HG03442 (cell line): ENCODE data around the gene PTPN20.
"Not testable (repeated sequence)": the region's sequence is repeated elsewhere in the genome, so short reads cannot be mapped to it uniquely, and the experiment has no call there.

Experiments used
- ATAC-seq: cut with Tn5 transposase; IDR thresholded peaks from one replicate; pipeline ENCODE4 v1.9.1; 2021; ENCODE audit warnings: mild to moderate bottlenecking, moderate library complexity; ENCODE audit not compliant: unreplicated experiment

The PTPN20 gene, protein sequence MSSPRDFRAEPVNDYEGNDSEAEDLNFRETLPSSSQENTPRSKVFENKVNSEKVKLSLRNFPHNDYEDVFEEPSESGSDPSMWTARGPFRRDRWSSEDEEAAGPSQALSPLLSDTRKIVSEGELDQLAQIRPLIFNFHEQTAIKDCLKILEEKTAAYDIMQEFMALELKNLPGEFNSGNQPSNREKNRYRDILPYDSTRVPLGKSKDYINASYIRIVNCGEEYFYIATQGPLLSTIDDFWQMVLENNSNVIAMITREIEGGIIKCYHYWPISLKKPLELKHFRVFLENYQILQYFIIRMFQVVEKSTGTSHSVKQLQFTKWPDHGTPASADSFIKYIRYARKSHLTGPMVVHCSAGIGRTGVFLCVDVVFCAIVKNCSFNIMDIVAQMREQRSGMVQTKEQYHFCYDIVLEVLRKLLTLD

DNA sequence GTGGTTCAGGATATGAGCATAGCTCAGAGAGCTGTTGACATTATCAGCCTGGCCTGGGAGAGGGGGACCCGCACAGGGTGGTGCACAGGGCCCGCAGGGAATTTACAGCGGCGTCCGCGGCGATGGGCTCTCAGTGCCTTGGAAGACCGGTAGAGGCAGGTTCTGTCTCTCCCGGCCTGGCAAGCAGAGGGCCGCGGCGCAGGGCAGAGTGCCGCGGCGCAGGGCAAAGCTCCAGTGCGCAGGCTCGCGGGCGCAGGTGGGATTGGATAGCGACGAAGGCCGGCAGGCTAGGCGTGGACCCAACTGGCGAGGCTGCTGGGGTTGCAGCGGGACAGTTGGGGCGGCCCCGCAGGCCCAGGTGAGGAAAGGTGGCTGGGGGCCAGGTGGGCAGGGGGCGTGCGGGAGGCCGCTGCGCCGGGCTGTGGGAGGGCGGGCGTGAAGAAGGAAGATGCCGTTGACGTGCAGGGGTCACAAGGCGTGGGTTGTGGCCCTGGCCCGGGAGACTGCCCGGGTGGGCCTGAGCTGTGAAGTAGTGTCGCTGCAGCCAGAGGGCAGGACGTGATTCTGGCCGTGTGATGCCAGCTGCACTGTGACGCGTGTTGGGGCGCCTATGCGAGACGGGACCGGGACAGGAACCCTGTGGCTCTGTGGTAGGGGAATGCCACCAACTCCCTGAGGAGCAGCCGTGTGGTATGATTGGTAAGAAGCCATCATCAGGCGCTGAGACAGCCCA is at the start of gene PTPN20:
PTPN20 (plus strand) TSS at position 285 of the 733 bp plus-strand sequence. CDS start 21,072 bp downstream, outside the sequence.
- ATAC-seq = not testable (repeated sequence)

DNA sequence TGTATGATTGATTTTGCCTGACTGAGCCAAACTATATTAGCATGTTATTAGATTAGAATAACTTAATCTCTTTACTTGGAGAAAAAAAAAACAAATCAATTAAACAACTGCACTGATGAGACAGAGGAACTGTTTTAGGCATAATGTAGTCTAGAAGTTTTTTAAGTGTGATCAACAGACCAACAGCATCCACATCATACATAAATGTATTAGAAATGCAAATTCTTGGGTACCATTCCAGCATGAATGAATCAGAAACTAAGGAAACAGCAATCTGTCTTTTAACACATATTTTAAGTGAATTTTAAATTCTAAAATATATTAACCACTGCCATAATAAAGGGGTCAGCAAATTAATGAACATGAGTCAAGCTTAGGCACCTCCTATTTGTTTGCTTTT is 41.5 kb upstream of the PTPN20 start:
- ATAC-seq = not testable (repeated sequence)

DNA sequence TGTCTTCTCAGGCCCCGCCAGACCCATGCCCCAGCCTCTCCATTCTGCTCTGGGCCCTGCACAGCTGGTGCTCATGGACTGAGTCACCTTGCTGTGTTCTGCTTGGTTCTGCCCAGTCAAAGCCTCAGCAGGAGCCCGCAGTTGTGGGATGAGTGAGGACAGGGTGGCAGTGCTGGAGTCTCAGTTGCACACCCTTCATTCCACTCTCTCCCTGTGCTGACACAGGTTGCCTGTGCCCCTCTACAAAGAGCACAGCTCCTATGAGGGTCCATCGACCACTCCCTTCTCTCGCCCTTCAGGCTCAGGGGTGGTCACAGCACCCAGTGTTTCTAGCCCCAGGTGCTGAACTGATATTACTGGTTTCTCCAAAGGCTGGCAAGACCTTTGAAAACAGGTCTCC is 39.6 kb upstream of the PTPN20 start:
- not testable (repeated sequence) for ATAC-seq

DNA sequence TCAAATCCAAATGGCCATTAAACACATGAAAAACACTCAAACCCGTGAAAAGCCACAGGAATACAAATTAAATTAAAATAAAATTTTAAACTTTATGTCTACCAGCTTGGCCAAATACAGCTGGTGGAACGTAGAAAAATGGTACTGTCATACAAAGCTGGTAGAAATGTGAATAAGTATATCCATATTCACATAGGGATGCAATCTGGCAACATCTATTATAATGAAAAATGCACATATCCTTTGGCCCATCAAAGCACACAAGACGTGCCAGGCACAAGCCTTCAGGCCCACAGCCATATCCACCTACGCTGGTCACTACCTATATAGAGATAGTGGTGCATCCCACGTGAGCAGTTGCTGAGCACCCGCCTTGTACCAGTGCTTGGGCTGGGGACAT is 35.9 kb upstream of the PTPN20 start:
- ATAC-seq = not testable (repeated sequence)

DNA sequence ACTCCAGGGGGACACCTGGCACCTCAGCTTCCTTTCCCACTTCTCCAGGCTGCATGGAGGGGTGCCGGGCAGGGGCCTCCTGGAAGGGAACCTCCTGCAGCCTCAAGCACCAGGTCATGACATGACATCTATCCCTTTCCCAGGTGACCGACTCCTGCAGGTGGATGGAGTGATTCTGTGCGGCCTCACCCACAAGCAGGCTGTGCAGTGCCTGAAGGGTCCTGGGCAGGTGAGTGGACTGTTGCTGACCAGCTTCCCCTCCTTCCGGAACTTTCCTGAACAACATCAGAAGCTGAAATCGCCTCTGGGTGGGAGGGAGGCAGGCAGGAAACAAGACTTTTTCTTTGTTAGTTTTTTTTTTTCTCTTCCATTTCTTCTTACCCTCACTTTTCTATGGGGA is 34.5 kb upstream of the PTPN20 start:
- not testable (repeated sequence) for ATAC-seq

DNA sequence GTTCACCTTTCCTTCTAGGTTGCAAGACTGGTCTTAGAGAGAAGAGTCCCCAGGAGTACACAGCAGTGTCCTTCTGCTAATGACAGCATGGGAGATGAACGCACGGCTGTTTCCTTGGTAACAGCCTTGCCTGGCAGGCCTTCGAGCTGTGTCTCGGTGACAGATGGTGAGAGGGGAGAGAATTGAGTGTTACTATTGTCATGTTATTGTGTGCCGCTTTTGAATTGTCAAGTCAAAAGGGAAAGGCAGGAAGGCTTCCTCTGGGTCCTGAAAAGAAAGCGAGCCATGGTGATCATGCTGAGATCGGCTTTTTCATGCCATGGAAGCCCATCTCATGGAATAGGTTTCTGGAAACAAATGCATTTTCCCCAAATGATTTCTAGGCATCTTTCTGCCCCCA is 32.5 kb upstream of the PTPN20 start:
- ATAC-seq = not testable (repeated sequence)

DNA sequence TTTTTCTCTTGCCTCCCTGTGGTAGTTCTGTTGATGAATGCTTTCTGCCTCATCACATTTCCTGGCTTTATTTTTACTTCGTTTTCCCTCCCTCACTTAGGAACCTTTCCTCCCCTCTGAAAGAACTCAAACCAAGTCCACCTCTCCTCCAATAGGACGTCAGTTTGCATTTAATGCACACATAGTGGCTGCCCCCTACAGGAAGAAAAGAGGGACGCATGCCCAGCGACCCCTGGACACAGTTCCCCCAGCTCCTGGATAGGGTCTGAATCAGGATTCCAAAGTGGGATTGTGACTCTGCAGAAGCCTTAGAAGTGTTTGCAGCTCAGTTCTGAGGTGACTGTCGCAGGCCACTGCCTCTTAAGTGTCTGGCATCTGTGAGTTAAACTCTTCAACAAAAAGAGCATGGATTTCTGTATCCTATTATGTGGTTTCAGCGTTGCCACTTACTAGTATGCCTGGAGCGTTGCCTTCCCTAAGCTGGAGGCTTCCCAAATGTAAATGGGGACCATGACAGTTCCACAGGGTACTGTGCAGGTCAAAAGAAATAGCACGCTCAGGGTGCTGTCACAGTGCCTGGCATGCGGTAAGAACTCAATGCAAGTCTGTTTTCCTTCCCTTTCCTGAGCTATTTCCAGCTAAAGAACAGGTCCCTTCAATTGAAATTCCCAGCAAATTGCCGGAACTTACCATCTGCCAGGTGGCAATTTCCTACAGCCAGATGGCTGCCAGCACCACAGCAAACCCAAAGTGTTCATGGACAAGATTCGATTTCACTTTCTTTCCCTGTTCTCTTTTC is 20.2 kb upstream of the PTPN20 start:
- ATAC-seq = not testable (repeated sequence)

DNA sequence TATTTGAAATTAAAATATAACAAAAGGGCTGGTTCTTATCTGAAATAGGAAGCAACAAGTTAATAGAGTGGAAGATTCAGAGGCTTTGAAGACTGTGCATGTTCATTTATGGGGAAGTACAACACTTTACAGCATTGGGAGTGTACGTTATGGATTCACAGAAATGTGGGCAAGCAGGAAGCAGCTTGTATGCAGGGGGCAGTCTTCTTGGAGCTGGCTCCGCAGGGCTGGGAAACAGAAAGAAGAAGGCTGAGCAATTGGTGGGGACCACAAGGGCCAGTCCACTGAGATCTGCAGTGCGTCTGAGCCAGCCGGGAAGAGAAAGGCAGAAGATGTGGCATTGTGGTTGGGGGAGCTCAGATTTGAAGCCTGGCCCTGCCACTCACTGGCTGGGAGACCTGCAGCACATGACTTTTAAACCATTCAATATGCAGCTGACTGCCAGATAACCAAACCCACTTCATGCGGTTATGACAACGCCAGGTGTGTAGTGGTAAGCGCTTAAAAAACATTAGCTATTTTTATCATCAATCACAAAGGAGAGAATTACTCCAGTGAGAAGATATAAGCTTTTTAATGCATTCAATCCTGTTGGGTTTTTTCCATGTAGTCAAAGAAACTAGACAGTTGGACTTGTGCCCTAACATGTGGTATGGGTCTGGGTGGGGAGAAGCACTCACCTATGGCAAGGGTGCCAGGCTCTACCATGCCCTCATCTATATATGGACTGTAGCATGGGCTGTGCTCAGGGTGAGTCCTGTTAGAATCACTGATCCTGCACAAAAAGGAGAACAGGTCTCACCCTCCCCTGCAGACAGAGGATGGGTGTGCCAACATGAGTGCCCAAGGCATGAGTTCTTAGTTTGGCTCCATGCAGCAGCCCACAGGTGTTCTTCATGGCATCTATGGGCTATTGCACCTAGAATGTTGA is 14.2 kb upstream of the PTPN20 start:
- not testable (repeated sequence) for ATAC-seq

DNA sequence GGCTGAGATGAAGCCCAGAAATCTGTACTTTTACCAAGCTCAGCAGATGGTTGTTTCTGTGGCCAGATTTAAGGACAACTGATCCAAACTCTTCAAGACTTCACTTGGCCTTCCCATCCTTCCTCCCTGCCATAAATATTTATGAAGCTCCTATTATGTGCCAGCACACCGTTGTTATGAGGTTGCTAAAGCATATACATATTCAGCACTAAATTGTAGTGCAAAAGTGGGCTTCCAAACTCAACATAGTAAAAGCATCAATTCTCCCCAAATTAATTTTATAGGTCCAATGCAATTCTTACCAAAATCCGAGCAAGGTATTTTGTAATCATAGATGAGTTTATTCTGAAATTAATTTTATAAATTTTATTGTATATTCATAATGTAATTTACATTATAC is 10.0 kb upstream of the PTPN20 start:
- ATAC-seq = not testable (repeated sequence)

DNA sequence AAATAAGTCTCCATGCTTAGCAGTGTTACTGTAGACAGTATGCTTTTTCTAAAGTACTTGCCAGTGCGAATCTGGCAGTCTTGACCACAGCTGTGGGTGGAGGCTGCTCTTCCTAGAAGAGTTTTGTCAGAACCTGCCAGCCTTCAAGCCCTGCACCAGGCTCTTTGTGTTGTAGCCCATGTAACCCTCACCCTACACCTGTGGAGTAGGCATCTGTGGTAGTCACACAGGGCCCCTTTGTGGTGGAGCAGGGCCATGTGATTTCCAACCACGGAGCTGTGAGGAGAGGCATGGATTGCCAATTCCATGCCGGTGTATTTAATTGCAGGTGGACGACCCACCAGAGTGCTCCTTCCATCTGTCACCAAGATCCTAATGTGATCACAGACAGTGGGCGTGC is 7.4 kb upstream of the PTPN20 start:
- ATAC-seq = not testable (repeated sequence)

DNA sequence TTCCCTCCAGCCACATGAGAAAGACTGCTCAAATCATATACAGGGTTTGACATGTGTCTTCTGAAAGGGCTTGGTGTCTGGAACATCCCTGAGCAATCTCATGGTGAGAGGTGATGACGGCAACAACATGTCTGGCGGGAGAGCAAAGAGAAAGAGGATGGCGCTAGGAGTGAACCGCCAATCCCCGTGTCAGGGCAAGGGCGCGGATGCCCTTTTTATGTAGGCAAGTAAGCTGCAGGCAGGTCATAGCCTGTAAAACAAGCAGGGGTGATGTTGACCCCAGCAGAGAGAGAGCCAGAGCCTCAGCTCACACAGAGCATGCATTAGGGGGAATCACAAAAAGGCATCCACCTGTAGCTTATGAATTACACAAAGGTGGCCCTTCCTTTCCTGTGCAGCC is 4.9 kb upstream of the PTPN20 start:
- not testable (repeated sequence) for ATAC-seq

DNA sequence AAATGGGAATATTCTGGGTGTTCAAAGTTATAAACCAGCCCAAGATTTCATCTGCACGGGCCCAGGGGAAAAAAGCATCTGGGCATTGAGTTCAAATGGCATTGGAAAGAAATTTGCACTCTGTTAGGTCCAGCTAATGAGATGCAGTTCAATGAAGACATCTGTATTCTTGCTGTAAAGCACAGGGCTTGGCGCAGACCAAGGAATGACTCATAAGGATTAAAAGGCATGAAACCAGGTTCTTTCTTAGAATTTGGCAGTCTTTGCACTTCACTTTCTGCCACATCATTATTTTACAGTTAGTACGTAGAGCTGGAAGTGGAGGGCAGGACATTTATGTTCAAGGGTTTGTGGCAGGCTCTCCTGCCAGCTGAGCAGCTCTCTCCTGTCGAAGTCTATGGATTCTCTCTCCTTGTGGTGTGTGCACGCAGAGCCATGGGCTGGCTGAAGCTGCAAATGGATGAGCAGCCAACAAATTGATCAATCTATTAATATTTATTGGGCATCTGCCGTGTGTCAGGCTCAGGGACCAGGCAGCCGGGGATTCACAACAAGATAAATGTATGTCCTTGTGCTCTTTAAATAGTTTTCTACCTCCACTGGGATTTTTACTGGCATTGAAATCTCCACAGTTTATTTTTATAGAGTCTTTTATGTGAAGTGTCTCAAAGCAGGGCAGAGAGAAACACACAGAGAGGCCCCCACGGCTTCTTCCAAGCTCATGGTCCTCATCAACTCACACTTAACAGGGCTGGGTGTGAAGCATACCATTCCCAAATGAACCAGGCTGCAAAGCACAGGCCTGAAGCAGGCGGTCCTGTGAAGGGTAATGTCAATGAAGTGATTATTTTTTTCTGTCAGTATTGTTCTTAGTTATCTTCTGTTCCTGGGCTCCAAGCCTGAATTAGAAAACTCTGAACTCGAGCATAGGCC is 3.8 kb upstream of the PTPN20 start:
- not testable (repeated sequence) for ATAC-seq

DNA sequence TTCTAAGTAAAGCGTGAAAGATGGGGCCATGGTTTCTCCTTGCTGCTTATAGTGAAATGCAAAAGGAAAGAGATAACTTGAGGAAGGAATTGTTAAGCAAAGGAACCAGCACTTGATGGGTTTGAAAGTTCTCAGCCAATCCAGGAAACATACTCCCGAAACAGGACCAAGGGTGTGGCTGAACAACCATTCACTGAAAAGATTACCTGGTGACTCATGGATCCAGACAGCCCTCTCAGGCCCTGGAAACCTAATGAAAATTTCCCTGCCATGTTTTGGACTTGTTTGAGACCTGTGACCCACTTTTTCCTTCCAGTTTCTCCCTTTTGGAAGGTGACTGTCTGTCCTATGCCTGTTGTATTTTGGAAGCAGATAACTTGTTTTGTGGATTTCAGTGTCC is 11.3 kb downstream of the PTPN20 start:
- not testable (repeated sequence) for ATAC-seq

DNA sequence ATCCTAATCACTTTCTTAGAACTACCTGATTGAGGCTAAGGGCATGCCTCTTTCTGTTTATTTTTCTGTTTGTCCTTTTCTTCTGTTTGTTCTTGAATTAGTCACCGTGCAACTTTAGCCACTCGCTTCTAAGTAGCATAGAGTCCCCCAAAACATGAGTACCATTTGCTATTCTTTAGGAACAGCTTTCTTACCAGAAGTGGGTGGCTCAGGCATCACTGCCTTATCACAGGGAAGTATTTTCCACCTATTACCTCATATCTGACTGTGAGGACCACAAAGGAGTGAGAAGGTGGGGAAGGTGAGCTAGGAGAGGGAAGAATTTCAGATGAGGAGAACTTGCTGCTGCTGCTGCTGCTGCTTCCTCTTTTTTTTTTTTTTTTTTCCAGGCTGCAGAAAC is 13.9 kb downstream of the PTPN20 start:
- ATAC-seq = not testable (repeated sequence)

DNA sequence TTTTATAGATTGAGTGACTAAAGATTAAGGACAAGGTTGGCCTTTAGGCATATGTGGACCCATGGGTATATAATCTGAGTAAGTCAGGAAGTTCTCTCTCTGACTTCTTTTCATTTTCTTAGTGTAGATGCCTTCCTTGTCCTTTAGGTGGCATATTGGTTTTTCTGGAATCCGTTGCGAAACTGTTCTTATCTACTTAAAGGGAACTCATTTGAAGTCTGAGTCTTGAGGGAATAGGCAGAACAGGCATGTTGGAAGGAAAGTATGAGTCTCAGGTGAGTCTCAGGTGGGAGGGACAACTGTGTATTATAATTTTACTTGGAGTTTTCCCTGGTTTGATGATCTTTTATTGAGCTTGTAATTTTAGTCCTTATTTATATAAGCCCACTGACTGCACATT is 14.6 kb downstream of the PTPN20 start:
- ATAC-seq = not testable (repeated sequence)

DNA sequence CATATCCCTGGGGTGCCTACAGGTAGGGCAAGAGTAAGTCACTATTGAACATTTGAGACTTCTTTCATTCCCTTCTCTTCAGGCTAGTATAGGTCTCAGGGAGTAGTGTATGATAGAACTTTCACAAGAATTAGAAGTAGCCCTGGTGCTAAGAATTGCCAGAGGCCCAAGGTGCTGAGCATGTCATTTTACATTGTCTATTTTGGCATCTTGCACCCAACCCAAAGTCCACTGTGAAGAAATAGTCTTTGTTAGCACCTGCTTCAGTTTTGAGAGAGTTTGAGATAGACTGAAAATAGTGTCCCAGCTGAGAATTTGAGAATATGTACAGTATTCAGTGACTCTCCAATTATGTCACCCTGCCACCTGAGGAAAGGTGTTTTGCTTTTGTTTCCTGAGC is 17.6 kb downstream of the PTPN20 start:
- not testable (repeated sequence) for ATAC-seq

DNA sequence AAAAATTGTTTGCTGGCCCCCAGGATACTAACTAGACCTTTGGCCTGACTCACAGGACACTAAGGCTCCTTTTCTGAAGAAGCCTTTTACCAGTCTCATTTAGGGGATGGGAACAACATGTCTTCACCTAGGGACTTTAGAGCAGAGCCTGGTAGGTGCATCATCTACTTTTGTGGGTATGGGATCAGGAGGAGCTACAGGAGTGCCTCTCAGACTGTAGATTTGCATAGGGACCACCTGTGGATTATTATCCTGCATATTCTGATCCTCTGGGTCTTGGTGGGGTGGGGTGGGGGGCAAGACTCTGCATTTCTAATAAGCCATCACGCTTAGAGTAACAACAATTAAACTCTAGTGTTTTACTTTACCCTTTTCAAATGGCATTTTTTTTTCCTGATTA is 21.2 kb downstream of the PTPN20 start:
- not testable (repeated sequence) for ATAC-seq

DNA sequence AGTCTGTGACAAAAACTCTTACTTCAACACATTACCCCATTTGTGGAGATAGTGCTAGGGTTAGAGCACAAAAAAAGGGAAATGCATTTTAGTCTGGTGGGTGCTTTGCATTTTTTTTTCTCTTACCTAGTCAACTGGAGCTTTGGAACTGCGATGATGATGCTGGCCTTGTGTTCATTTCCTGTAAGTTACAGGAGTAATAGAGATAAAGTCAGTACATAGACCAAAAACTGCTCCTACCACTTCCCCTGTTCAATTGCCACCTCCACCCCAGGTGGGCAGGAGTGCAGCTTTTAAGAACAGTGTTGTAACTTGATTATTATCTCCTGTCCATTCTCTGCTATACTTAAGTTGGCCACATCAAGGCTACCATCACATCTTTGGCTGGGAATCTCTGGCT is 29.9 kb downstream of the PTPN20 start:
- ATAC-seq = not testable (repeated sequence)
